SKM-1 (cell line): ENCODE results near the gene FOXO1.

Source experiments
- DNase-seq: peaks from one replicate; lab custom pipeline; 2025; ENCODE audit not compliant: unreplicated experiment; lab: John Stamatoyannopoulos, UW

Gene FOXO1

GRCh38 chr13:40552895-40553294 is 113.5 kb downstream of the FOXO1 start:
- no peak for DNase-seq

- no peak for DNase-seq
Observed at GRCh38 chr13:40550130-40550529, 116.3 kb downstream of the FOXO1 start.

GRCh38 chr13:40549500-40550094 is 116.8 kb downstream of the FOXO1 start:
- DNase-seq = no peak

GRCh38 chr13:40547591-40548315 is 118.7 kb downstream of the FOXO1 start:
- DNase-seq = no peak

- no peak for DNase-seq
Observed at GRCh38 chr13:40546047-40546446, 120.4 kb downstream of the FOXO1 start.

- no peak for DNase-seq
Observed at GRCh38 chr13:40540328-40541044, 126.0 kb downstream of the FOXO1 start.

- no peak for DNase-seq
Observed at GRCh38 chr13:40539576-40540327, 126.7 kb downstream of the FOXO1 start.

GRCh38 chr13:40537146-40537895 is 129.1 kb downstream of the FOXO1 start:
- DNase-seq = no peak

- DNase-seq = no peak
Observed at GRCh38 chr13:40536443-40537113, 129.9 kb downstream of the FOXO1 start.

GRCh38 chr13:40535345-40535836 is 131.1 kb downstream of the FOXO1 start:
- no peak for DNase-seq

- DNase-seq = no peak
Observed at GRCh38 chr13:40534456-40534855, 132.0 kb downstream of the FOXO1 start.

- DNase-seq = no peak
Observed at GRCh38 chr13:40533072-40533471, 133.4 kb downstream of the FOXO1 start.

- no peak for DNase-seq
Observed at GRCh38 chr13:40530961-40531360, 135.5 kb downstream of the FOXO1 start.

- no peak for DNase-seq
Observed at GRCh38 chr13:40528881-40529280, 137.6 kb downstream of the FOXO1 start.

GRCh38 chr13:40527914-40528313 is 138.5 kb downstream of the FOXO1 start:
- DNase-seq = no peak

- DNase-seq = no peak
Observed at GRCh38 chr13:40522282-40522681, 144.2 kb downstream of the FOXO1 start.

- no peak for DNase-seq
Observed at GRCh38 chr13:40520916-40521315, 145.5 kb downstream of the FOXO1 start.

GRCh38 chr13:40519637-40520036 is 146.8 kb downstream of the FOXO1 start:
- DNase-seq = no peak

- DNase-seq = no peak
Observed at GRCh38 chr13:40518481-40518882, 148.0 kb downstream of the FOXO1 start.
